HG02970 (cell line): ENCODE results near the gene FAM53A.

ENCODE experiments used
- ATAC-seq: cut with Tn5 transposase; IDR thresholded peaks from one replicate; pipeline ENCODE4 v1.9.1; 2021; ENCODE audit warnings: mild to moderate bottlenecking, moderate library complexity, moderate number of reproducible peaks; ENCODE audit not compliant: unreplicated experiment, low FRiP score

Gene FAM53A, protein sequence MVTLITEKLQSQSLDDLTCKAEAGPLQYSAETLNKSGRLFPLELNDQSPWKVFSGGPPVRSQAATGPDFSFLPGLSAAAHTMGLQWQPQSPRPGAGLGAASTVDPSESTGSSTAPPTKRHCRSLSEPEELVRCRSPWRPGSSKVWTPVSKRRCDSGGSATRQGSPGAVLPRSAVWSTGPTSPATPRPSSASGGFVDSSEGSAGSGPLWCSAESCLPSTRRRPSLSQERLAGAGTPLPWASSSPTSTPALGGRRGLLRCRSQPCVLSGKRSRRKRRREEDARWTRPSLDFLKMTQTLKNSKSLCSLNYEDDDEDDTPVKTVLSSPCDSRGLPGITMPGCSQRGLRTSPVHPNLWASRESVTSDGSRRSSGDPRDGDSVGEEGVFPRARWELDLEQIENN

DNA sequence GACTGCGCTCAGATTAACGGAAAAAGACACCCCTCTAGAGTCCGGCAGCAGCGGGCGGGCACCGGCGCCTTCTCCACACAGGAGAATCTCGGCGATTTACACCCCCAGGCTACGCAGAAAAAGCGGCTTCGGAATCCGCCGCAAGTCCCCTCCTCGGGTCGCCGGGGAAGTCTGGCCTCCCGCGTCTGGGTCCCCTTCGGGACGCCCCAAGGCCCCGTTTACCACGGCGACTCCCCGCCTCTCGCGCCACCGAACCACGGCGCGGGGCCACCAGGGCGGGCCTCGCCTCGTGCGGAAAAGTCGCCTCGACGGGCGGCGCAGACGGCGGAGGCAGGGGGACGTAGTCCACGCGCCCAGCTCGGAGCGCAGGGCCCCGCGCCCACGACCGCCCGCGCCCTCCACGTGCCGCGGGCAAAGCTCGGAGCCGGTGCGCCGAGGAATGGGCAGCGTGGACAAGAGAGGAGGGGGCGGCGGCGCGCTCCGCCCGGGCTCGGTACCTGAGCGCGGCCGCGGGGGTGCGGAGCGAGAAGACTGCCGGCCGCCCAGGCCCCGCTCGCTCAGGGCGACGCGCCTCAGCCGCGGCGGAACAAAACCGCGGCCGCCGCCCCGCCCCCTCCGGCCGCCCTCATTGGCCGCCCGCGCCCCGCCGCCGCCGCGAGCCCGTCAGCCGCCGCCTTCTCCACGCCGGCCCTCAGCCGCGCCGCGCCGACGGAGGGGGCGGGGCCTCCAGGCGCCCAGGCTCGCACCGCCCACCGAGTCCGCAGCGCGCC, at the start of gene FAM53A:
Gene FAM53A (minus strand): TSS at position 578 of the 770 bp plus-strand sequence. CDS start 15,572 bp downstream, outside the sequence.
- ATAC-seq: peak; percentile 89

- no peak for ATAC-seq
Observed at GRCh38 chr4:1732911-1733310, 48.8 kb upstream of the FAM53A start.

DNA sequence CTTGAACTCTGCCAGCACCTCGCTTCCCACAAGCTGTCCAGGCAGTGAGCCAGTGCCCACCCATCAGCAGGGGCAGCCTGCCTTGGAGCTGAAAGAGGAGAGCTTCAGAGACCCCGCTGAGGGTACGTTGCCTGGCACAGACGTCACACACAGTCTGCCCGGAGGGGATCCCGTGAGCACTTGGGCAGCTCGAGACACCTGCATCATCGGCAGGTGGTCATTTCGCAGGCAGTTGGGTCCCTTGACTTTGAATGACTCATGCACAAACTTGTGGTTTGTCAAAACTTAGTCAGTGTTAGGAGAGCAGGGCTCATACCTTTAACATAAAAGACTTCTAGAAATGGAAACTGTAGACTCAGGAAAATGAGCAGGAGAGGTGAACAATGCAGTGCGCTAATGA, 47.1 kb upstream of the FAM53A start:
- no peak for ATAC-seq

- no peak for ATAC-seq
Observed at GRCh38 chr4:1730532-1731135, 46.5 kb upstream of the FAM53A start.

GRCh38 chr4:1728061-1728980, 44.2 kb upstream of the FAM53A start:
- ATAC-seq: no peak

- ATAC-seq: no peak
Observed at GRCh38 chr4:1727117-1728031, 43.3 kb upstream of the FAM53A start.

DNA sequence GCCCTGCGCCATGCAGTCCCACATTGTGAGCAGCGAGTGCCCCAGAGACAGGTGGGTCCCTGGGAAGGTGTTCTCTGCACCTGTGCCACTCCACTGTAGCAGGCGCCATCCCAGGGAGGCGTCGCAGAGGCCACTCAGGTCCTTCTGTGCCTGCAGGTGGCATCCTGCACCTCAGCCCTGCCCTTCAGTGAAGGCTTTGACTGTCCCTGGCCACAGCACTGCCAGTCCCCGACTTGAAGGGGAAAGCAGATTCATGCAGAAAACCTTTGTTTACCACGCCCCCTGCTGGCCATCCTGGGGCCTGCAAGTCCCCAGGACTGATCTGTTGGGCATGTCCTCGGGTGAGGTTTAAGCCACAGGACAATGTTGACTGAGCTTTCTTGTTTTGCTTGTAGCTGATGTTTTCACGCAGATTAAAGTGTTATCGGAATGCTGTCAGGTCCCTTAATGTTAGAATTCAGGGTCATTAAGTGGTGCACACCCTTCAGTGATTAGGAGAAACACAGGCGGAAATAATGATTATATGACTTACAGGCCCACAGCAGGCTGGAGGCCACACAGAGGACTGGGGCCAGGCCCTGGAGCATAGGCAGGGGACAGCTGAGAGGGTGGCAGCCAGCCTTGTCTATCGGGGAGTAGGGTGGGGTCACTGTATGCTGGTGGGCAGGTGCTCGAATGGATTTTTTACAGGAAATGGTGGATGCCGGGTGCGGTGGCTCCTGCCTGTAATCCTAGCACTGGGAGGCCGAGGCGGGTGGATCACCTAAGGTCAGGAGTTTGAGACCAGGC, 42.2 kb upstream of the FAM53A start:
- ATAC-seq: no peak

DNA sequence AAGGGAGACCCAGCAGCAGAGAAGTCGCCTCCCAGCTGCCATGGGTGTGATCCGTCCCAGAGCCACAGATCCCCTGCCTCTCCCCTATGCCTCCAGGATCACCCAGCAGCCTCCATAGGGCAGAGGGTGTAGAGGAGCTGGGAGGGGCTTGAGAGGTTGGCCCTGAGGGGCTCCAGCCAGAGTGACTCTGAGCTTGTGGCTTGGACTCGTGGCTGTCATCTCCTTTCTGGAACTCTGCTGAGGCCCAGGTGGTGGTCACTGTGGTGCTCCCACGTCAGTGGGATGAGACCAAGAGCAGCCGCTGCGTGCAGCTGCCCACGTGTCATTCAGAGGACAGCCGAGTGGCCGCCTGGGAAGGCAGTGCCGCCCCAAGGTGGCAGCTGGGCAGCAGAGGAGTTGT, 41.4 kb upstream of the FAM53A start:
- no peak for ATAC-seq

- no peak for ATAC-seq
Observed at GRCh38 chr4:1723131-1723801, 39.2 kb upstream of the FAM53A start.

DNA sequence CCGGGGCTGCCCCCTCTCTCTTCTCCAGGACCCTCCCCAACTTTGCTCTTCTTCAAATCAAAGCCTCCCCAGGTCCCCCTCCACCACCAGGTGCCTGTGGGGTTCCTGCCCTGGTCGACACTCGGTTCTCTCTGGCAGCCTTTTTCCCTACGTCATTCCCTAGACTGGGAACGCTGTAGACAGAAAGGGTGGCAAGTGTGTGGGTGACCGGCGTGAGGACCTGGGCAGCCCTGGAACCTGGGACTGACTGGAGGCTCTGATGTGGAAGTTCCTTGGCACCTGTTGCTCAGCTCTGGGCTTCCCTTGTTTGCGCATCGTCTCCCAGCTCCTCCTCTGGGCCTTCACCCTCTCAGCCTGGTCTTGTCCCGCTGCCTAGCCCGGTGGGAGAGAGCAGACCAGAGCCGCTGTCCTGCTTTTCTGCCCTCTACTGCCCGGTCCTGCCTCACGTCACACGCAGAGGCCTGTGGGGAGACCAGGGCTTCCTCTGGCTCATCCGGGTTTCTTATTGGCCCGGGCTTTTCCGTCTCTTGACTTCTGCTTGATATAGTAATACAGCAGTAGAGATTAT, 38.5 kb upstream of the FAM53A start:
- no peak for ATAC-seq

DNA sequence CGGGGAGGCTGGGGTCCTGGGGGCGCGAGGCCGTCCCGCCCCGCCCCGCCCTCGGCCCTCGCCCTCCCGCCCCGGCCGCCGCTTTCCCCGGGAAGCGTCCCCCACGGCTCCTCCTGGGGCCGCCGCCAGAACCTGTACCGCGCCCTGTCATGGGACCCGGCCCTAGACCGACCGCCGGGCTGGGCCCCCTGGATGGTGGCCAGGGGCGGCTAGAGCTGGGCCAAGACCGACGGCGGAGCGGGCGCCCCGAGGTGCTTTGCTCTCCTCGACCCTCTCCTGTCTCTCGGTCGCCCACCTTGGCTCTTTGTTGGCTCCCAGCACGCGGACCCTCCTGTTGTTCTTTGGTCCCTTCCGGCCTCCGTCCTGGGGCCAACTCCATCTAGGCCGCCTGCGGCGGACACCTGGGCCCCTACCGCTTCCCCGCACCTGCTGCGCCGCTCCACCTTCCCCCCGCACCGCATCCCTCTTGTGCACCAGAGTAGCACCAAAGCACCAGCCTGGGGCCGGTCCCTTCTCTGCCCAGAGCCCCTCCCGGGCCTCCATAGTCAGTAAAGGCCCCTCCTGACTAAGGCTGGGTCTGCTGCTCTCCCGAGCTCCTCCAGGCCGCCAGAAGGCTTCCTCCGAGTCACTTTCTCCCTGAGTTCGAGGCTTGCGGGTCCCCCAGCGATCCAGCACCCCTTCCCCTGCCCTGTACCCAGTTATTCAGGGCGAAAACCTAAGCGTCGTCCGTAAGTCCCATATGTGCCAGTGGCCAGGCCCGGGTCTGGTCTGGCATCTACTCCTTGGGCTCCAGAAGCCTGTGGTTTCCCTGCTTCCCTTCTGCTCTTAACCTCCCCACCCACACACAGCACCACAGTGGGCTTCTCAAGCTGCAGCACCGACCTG, 37.8 kb upstream of the FAM53A start:
- ATAC-seq: no peak

DNA sequence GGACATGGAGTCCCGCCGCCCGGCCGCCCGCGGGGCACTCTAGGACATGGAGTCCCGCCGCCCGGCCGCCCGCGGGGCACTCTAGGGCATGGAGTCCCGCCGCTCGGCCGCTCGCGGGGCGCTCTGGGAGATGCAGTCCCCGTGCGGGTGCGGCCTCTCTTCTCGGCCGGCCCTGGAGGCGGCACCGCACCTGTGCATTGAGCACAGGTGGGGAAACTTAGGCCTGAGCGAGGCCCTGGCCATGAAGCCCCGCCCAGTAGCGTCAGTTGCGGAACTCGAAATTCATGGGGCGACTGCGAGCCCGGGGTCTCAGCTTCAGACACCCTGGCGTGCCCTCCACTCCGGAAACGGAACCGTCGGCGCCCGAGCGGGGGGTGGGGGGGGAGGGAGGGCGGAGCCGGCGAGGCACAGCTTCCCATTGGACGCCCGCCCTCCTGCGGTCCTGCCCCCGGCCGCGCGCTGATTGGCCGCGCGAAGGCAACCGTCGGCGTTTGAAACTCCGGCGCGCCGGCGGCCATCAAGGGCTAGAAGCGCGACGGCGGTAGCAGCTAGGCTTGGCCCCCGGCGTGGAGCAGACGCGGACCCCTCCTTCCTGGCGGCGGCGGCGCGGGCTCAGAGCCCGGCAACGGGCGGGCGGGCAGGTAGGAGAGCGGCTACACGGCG, 37.0 kb upstream of the FAM53A start, which contains the start of the genes TACC3 and TMEM129:
Gene TACC3 (plus strand): TSS at position 519 of the 663 bp plus-strand sequence. CDS start 1,901 bp downstream, outside the sequence.
Gene TMEM129 (minus strand): TSS at position 321 of the 663 bp plus-strand sequence. CDS start 486 bp downstream, outside the sequence.
- peak; percentile 72 for ATAC-seq

DNA sequence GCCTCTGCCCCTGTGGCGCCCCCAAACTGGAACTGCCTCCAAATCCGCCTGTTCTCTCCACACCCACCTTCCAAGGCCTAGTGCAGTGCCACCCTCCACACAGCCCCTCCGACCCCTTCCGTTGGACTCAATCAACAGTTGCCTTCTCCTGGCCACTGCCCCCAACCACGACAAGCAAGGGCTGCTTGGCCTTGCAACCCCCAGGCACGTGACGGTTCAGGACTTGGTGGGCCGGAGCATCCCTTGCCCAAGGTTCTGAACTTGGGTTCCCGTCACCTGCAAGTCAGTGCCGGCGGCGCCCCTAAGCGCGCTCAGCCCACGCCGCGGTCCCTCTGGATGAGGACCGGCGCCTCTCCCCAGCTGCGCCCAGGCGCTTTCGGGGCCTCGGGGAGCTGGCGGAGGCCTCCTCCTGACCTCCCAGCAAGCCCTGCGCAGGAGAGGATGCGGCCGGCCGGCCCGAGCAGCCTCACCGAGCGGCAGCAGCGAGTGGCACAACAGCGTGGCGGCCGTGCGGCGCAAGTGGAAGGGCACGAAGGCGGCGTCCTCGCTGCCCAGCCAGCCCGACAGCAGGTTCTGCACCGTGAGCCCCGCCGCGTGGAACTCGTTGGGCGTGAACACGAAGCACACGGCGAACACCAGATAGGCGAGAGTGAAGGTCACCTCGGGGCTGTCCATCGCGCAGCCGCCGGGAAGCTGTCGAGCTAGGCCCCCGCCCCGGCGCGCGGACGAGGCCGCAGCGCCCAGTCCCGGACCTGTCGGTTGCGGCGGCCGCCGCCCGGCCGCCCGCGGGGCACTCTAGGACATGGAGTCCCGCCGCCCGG, 36.3 kb upstream of the FAM53A start:
- ATAC-seq: peak; percentile 0

DNA sequence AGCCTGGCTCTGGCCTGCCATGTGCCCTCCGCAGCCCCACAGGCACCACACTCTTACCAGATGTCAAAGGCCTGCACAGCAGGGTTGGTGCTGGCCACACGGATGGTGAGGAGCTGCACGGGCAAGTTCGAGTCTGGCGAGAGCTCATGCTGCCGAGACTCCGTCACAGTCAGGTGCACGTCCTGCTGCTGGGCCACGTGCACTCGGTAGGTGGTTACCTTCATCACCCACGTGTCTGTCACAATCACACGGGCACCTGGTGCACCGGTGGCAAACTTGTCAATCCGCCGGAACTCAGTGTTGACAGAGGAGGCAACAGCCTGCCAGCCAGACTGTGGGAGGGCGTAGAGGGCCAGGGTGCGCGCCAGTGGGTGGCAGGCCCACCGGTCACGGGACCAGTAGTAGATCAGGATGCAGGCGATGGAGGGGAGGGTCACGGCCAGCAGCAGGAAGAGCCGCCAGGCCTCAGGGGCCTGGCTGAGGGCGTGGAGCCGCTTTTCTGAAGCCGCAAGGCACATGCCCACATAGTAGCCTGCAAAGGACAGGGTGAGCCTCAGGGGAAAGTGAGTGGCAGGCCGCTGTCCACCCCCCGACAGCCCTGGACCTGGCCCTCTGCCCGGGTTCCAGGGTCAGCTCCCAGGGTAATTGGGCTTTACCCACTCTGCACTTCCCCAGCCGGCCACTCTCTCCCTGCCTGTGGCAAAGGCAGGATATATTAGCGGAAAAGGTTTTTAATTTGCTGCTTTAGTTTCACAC, 34.2 kb upstream of the FAM53A start:
- ATAC-seq: no peak
